Stimulated activated CD8-positive, alpha-beta memory T cell treated with anti-CD3 and anti-CD28 coated beads, Interleukin-12 subunit alpha, Interleukin-12 subunit beta, amount 100 ng/mL, for 24 hours (primary cell): Measurements from ENCODE around the gene TFF2.

Experiments
- DNase-seq: peaks from one replicate; pipeline ENCODE4 v3.0.0-alpha.2; 2020; ENCODE audit errors: extremely low read depth

TFF2 gene, protein sequence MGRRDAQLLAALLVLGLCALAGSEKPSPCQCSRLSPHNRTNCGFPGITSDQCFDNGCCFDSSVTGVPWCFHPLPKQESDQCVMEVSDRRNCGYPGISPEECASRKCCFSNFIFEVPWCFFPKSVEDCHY

DNA sequence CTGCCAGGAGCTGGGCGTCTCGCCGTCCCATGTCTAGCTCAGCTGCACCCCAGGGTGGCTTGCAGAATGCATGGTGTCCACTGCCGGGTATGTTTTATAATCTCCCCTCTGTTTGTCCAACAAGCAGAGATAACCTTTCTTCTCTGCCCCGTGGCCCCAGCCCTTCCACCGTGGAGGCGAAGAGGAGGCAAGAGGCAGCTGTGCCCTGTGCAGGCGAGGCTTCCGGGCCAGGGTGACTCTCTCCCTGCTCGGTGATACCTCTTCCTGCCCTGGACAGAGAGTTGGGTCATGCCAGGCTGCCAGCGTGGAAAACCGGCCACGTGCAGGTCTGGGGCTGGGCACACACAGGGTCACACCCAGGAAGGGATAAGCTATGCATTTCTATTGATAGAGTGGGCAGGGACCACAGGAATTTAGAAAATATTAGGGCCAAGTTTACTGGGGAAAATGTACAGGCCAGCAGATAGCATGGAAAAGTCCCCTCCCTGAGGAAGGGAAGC lies at the start of gene TFF2:
Gene TFF2, minus strand, starts transcription at position 68 of the 500 bp plus-strand sequence. Its CDS starts 37 bp downstream, at position 31.
- no peak for DNase-seq

GRCh38 chr21:42400525-42400924 lies 49.7 kb upstream of the TFF2 start:
- no peak for DNase-seq

GRCh38 chr21:42398436-42399028 lies 47.7 kb upstream of the TFF2 start:
- DNase-seq: no peak

DNA sequence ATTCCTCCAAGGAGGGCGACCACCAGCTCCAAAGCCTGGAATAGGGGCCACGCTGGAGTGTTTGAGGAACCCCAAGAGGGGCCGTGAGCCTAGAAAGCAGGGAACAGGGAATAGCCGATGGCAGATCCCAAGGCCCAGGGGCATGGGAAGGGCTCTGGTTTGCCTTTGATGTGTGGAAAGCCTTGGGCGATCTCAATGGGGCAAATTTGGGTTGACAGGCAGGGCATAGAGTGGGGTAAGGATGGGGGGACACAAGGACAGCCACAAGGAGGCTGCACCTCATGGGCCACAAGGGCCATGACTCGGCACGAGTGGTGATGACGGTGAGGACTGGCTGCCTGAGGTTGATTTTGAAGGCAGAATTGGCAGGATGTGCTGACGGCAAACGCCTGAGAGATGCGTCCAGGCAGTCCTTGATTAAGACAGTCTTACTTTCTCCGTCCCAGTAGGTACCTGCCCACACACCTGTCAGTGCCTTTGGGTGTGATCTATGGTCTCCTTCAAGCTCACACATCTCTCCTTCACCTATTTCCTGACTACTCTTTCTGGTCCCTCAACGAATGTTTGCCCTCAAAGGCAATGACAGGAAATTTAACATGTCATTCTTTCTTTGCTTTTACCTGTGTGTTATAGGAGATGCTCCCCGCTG lies 47.1 kb upstream of the TFF2 start:
- no peak for DNase-seq

GRCh38 chr21:42396799-42397745 lies 46.3 kb upstream of the TFF2 start:
- DNase-seq: no peak

DNA sequence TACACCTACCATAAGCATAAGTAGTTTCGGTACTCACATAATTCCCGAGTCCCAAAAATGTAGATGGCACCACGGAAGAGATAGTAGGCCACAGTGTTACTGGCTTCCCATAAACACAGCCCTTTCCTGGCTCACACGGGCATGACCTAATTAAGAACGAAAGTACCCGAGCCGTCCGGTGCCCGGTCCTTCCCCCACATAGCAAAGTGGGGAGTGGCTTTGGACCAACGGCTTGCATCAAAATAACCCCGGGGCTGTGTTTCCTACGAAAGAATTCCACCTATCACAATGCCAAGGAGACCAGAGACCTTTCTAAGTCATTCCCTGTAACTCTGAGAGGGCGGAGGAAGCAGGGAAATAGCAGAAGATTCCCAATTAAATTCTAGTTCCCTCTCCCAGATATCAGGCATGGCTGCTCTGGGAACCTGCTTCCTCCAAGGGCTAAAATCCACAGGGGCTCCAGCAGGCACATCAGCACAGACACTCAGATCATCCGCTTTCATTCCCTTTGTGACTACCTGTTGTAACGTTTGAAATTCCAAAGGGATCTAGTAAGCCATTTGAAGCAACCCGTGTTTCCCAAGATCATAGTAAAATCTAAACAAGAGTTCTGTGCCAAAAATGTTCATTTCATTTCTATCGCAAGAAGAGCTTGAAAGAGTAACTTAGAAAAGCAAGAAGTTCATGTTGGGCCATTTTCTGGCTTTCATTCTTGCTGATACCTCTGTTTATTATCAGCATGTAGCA lies 45.3 kb upstream of the TFF2 start, which contains the start of gene TMPRSS3:
Gene TMPRSS3, minus strand, starts transcription at position 148 of the 747 bp plus-strand sequence. CDS start 635 bp downstream, outside the sequence.
- DNase-seq: no peak

GRCh38 chr21:42395302-42395701 lies 44.5 kb upstream of the TFF2 start:
- no peak for DNase-seq

DNA sequence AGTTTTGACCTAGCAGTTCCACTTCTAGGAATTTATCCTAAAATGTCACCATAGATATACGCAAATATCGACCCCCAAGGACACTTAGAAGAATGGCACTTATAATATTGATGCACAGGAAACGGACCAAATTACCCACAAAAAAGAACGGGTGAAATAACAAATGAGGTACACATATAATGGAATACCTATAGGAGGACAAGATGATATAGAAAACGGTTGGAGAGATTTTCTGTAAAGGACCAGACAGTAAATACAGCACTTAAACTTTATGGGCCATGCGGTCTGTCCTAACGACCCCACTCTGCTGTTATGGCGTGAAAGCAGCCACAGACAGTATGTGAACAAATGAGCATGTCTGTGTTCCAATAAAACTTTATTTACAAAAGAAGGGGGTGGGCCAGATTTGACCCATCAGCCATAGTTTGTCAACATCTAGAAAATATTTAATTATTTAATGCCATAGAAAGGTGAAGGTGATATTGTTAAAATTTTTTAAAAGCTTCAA lies 42.7 kb upstream of the TFF2 start:
- DNase-seq: no peak

- DNase-seq: no peak
Measured at GRCh38 chr21:42392731-42393442, 42.1 kb upstream of the TFF2 start.

DNA sequence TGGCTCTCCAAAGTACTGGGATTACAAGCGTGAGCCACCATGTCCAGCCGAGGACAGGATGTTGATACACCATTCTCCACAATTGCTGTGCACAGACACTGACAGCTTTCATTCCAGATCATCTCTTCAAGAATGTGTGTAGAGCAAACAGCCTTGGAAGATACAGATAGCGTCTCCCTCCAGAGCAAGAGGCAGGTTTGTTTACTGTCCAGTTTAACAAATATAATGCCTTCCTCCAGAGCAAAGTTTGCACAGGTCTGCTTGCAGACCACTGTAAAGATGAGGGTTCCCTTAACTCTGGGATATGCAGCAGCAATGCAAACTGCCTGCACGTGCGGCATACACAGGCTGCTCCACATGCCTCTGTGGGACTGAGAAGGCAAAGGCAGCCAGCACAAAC lies 40.5 kb upstream of the TFF2 start:
- DNase-seq: no peak

GRCh38 chr21:42390696-42391095 lies 39.9 kb upstream of the TFF2 start:
- no peak for DNase-seq

GRCh38 chr21:42390193-42390592 lies 39.4 kb upstream of the TFF2 start:
- DNase-seq: no peak

DNA sequence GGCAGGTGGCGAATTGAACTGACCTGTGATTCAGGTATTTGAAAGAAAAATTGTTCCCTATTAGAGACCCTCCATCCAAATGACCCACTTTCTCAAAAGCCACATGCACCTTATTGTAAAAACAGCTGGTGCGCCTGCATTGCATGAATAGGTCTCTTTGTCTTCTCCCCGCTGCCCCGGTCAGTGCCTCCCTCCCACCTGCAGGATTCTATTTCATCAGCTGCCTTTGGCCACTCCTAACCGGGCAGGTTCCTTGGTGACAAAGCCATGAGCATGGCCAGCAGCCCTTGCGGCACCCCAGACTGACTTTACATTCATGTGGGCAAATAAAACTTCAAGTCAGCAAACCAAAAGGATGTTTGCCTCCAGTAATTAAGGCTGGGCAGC lies 38.6 kb upstream of the TFF2 start:
- no peak for DNase-seq

DNA sequence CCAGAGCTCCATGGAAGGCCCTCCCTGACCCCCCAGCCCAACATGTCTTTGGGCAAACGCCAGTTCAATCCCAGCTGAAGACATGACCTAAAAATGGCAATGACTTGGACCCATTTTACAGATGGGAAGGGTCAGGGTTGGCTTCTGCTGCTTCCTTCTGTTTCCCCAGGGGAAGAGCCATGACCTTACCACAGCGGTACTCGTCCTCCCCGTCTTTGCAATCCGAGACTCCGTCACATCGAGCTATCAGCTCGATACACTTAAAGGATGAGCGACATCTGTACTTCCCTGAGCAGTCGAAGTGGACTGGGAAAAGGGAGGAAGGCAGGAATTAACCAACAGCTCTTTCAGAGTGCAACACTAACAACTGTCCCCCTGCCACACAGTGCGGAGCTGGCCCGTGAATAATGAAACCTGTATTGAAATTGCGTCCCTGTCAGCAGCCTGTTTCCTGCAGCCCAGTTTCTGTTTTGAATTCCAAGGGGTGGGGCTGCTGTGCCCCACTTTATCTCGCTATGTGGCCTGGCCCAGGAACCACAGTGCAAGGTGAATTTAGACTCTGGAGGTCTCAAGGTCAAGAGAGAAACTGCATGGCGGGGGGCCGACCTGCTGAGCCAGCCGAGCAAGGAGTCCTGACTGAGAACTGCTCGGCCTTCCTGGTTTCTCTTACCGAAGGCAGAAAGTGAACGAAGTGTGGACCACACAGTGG lies 38.1 kb upstream of the TFF2 start:
- DNase-seq: no peak

DNA sequence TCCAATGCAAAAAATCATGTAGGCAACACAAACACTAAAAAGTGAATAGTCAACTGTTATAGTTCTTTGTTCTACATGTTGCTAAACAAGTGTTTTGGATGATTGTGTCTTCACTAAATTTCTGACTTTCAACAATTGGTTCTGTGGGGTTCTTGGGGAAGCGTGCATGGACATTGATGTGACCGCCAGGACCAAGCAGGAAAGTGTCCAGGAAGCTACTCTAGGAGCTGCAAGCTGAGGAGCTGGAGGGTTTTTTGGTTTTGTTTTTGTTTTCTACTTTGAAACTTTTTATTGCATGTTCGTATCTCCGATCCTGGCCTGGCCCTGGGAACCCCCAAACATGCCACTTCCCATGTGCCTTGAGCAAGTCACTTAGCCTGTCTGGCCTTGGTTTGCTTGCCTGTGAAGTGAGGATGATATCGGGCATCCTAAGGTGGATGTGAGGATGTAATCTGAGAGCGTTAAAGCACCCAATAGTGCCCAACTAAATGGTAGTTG lies 37.1 kb upstream of the TFF2 start:
- DNase-seq: no peak

DNA sequence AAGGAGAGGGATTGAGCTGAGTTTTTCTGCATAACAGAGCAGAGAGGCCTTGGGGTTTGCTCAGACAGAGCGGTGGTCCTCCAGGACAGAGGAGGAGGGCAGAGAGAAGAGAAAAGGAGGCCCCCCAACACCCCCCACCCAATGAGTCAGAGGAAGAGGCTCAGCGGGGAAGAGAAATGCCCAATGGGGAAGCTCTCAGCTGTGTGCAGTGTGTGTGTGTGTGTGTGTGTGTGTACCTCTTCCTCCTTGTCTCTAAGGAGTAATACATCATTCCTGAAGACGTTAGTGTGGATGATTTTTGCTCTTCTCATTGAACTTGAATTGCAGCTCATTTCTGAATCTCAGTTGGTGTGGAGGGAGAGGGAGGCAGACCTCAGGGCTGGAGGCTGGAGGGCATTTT lies 36.4 kb upstream of the TFF2 start:
- DNase-seq: no peak

GRCh38 chr21:42386034-42386591 lies 35.3 kb upstream of the TFF2 start:
- no peak for DNase-seq

DNA sequence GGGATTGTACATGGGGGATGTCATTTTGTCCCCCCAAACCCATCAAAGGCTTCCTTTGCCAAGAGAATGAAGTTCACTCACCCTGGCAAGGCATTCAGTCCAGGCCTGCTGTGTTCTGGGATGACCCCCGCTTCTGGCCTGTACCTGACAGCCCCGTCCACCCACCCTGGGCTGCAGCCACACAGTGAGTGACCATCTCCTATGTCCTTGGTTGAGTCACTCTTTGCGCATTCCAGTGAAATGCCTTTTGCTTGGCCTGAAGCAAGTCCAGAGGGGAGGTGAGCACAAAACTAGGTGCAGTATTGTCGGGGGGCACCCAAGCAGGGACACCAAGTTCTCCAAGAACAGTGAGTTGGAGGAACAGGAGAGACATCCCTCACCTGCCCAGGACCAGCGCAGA lies 34.8 kb upstream of the TFF2 start:
- DNase-seq: no peak

DNA sequence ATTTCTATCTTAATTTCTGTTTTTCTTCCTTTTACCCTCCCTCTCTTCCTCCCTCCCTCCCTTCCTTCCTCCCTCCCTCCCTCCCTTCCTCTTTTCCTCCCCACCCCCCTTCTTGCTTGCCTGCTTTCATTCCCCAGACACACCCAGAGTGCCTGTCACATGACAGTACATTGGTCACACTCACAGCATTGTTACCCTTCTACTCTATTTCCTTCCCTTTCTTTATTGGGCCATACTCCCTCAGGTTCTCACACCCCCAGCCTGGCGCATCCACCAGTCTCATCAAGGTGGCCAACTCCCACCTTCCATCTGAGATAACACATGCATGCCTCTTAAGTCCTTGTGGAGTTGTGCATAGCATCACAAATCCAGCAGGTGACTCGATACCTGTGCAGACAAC lies 34.2 kb upstream of the TFF2 start:
- DNase-seq: no peak
